GM20431 (cell line): ENCODE data around the gene BCAP31.
"Not testable (repeated sequence)": the region's sequence is repeated elsewhere in the genome, so short reads cannot be mapped to it uniquely, and the experiment has no call there.

Experiments
- in situ Hi-C: fragments of 300-500 bp; cut with MseI, MboI; formaldehyde crosslinking; loops from one replicate; pipeline ENCODE4 v1.15.0; 2020; ENCODE audit warnings: low sequenced_read_pairs; ENCODE audit not compliant: unreplicated experiment

The BCAP31 gene

GRCh38 chrX:153685751-153686696 lies 38.2 kb downstream of the BCAP31 start:
- in situ Hi-C loops = no loop called here

- in situ Hi-C loops = no loop called here
Observed at GRCh38 chrX:153685156-153685536, 39.0 kb downstream of the BCAP31 start.

- in situ Hi-C loops = no loop called here
Observed at GRCh38 chrX:153684467-153685155, 39.6 kb downstream of the BCAP31 start.

- in situ Hi-C loops = not testable (repeated sequence)
Observed at GRCh38 chrX:153683486-153683885, 40.7 kb downstream of the BCAP31 start.

GRCh38 chrX:153681175-153681574 lies 43.0 kb downstream of the BCAP31 start:
- in situ Hi-C loops = no loop called here

GRCh38 chrX:153674219-153674851 lies 49.9 kb downstream of the BCAP31 start:
- in situ Hi-C loops = loop anchor here (25.0 kb wide), 1 partner anchor 712 kb away; no protein-coding TSS in a partner anchor

GRCh38 chrX:153673428-153674218 lies 50.6 kb downstream of the BCAP31 start, which contains the start of gene PNCK:
TSS of gene PNCK (minus strand) at chrX:153673813. CDS start at chrX:153673076, 737 bp downstream.
- in situ Hi-C loops = loop anchor here (25.0 kb wide), 1 partner anchor 711 kb away; no protein-coding TSS in a partner anchor

GRCh38 chrX:153672531-153673427 lies 51.4 kb downstream of the BCAP31 start:
- in situ Hi-C loops = loop anchor here (25.0 kb wide), 1 partner anchor 710 kb away; no protein-coding TSS in a partner anchor

GRCh38 chrX:153671589-153672530 lies 52.3 kb downstream of the BCAP31 start:
- in situ Hi-C loops = loop anchor here (25.0 kb wide), 1 partner anchor 710 kb away; no protein-coding TSS in a partner anchor

GRCh38 chrX:153670748-153671588 lies 53.2 kb downstream of the BCAP31 start:
- in situ Hi-C loops = loop anchor here (25.0 kb wide), 1 partner anchor 709 kb away; no protein-coding TSS in a partner anchor

- in situ Hi-C loops = loop anchor here (10.0 to 25.0 kb wide), 2 partner anchors 115 to 708 kb away; no protein-coding TSS in a partner anchor
Observed at GRCh38 chrX:153669901-153670731, 54.1 kb downstream of the BCAP31 start.

- in situ Hi-C loops = loop anchor here (10.0 to 25.0 kb wide), 2 partner anchors 115 to 707 kb away; no protein-coding TSS in a partner anchor
Observed at GRCh38 chrX:153669174-153669890, 54.9 kb downstream of the BCAP31 start.

GRCh38 chrX:153668423-153669173 lies 55.6 kb downstream of the BCAP31 start:
- in situ Hi-C loops = loop anchor here (10.0 to 25.0 kb wide), 2 partner anchors 114 to 706 kb away; no protein-coding TSS in a partner anchor

- in situ Hi-C loops = loop anchor here (10.0 to 25.0 kb wide), 2 partner anchors 113 to 706 kb away; no protein-coding TSS in a partner anchor
Observed at GRCh38 chrX:153667956-153668396, 56.2 kb downstream of the BCAP31 start.
